ENCODE data around the gene DIPK2A.

DIPK2A gene

GRCh38 chr3:143971359-143972154 lies at the start of gene DIPK2A:
Gene DIPK2A, plus strand, starts transcription at chr3:143971823. Its CDS starts 510 bp downstream, at chr3:143972333.
- DNase-seq (ENCODE audit: low read depth) = peak; percentile 88

- DNase-seq (ENCODE audit: low read depth) = no peak
Observed at GRCh38 chr3:143924522-143925285, 46.9 kb upstream of the DIPK2A start.

GRCh38 chr3:143928056-143928455 lies 43.6 kb upstream of the DIPK2A start:
- no peak for DNase-seq (ENCODE audit: low read depth)

GRCh38 chr3:143928541-143929255 lies 42.9 kb upstream of the DIPK2A start:
- no peak for DNase-seq (ENCODE audit: low read depth)

GRCh38 chr3:143934791-143935190 lies 36.8 kb upstream of the DIPK2A start:
- no peak for DNase-seq (ENCODE audit: low read depth)

GRCh38 chr3:143935678-143936077 lies 35.9 kb upstream of the DIPK2A start:
- no peak for DNase-seq (ENCODE audit: low read depth)

GRCh38 chr3:143950810-143951209 lies 20.8 kb upstream of the DIPK2A start:
- no peak for DNase-seq (ENCODE audit: low read depth)

- DNase-seq (ENCODE audit: low read depth) = no peak
Observed at GRCh38 chr3:143951351-143951971, 20.2 kb upstream of the DIPK2A start.

GRCh38 chr3:143952569-143953072 lies 19.0 kb upstream of the DIPK2A start:
- no peak for DNase-seq (ENCODE audit: low read depth)

- DNase-seq (ENCODE audit: low read depth) = no peak
Observed at GRCh38 chr3:143955113-143955512, 16.5 kb upstream of the DIPK2A start.

- no peak for DNase-seq (ENCODE audit: low read depth)
Observed at GRCh38 chr3:143956838-143957237, 14.8 kb upstream of the DIPK2A start.

GRCh38 chr3:143957453-143957852 lies 14.2 kb upstream of the DIPK2A start:
- no peak for DNase-seq (ENCODE audit: low read depth)

- DNase-seq (ENCODE audit: low read depth) = no peak
Observed at GRCh38 chr3:143958966-143959365, 12.7 kb upstream of the DIPK2A start.

- no peak for DNase-seq (ENCODE audit: low read depth)
Observed at GRCh38 chr3:143961342-143961741, 10.3 kb upstream of the DIPK2A start.

- DNase-seq (ENCODE audit: low read depth) = no peak
Observed at GRCh38 chr3:143963946-143964345, 7.7 kb upstream of the DIPK2A start.

- DNase-seq (ENCODE audit: low read depth) = peak; percentile 31
Observed at GRCh38 chr3:143970773-143971358, 757 bp upstream of the DIPK2A start.

- no peak for DNase-seq (ENCODE audit: low read depth)
Observed at GRCh38 chr3:143972155-143972504, 507 bp downstream of the DIPK2A start.

- DNase-seq (ENCODE audit: low read depth) = peak; percentile 75
Observed at GRCh38 chr3:143972505-143973258, 1.1 kb downstream of the DIPK2A start.

- no peak for DNase-seq (ENCODE audit: low read depth)
Observed at GRCh38 chr3:143973259-143974021, 1.8 kb downstream of the DIPK2A start.

Data from stromal cell of bone marrow (primary cell).